Measurements from ENCODE around the gene DTX3.
A peak's percentile ranks its signal among the peaks of the same experiment; 100 is the strongest.

DNA sequence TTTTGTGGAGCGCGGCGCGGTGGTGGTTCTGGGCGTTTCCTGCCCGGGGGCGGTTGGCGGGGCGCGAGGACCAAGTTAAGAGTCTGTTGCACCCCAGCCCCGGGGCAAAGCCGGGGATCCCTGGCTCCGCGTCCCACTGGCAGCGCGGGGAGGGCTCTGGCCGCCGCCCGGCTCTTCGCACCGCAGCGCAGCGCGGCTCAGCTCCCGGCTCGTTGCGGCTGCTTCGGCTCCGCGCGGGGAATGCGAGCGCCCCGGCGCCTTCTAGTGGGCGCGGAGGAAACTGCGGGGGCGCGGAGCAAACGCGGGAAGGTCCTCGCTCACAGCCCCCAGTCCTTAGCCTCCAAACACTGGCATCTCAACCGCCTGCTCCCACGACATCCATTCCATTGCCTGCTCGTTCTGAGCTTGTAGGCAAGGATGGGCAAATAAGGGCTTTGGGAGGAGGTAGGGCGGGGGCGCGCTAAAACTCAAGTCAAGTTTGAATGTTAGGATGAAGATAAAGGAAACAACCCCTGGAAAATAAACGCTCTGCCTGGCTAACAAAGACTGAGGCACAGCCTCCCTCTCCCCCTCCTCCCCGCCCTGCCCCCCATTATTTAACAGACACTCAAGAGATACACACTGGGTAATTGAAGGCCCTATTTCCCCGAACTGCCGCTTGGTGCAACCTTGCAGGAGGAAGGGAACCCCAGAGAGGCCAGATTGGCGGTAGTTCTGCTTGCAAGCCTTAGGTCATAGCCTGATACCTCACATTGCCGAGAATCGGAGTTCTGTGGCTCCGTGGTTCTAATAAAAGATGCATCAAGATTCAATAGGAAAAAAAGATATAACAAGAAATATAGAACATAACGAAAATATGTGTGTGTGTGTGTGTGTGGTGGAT, 28.6 kb downstream of the DTX3 start, which contains the start of gene B4GALNT1:
- TF ChIP-seq CTCF (IDR thresholded peaks at IDR 0.05; ENCODE audit: poor library complexity, severe bottlenecking) (peak; percentile 97), TAF1 (IDR thresholded peaks at IDR 0.05; ENCODE audit: low read depth) (peak; percentile 78), EZH2 (IDR thresholded peaks at IDR 0.05; ENCODE audit: borderline replicate concordance, insufficient read depth, low read length, poor library complexity, severe bottlenecking) (no peak), POLR2AphosphoS5 (IDR thresholded peaks at IDR 0.05) (peak; percentile 75), EP300 (conservative IDR thresholded peaks at IDR 0.05; ENCODE audit: poor library complexity, severe bottlenecking) (peak; percentile 42)
- TF ChIP-seq, protein P1, sequence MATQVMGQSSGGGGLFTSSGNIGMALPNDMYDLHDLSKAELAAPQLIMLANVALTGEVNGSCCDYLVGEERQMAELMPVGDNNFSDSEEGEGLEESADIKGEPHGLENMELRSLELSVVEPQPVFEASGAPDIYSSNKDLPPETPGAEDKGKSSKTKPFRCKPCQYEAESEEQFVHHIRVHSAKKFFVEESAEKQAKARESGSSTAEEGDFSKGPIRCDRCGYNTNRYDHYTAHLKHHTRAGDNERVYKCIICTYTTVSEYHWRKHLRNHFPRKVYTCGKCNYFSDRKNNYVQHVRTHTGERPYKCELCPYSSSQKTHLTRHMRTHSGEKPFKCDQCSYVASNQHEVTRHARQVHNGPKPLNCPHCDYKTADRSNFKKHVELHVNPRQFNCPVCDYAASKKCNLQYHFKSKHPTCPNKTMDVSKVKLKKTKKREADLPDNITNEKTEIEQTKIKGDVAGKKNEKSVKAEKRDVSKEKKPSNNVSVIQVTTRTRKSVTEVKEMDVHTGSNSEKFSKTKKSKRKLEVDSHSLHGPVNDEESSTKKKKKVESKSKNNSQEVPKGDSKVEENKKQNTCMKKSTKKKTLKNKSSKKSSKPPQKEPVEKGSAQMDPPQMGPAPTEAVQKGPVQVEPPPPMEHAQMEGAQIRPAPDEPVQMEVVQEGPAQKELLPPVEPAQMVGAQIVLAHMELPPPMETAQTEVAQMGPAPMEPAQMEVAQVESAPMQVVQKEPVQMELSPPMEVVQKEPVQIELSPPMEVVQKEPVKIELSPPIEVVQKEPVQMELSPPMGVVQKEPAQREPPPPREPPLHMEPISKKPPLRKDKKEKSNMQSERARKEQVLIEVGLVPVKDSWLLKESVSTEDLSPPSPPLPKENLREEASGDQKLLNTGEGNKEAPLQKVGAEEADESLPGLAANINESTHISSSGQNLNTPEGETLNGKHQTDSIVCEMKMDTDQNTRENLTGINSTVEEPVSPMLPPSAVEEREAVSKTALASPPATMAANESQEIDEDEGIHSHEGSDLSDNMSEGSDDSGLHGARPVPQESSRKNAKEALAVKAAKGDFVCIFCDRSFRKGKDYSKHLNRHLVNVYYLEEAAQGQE (IDR thresholded peaks at IDR 0.05; ENCODE audit: borderline replicate concordance), result peak; percentile 82
